Measurements from ENCODE around the gene RDH13. TPM values are rescaled to one million over a fixed set of nuclear protein-coding genes. Genes with fewer than 3 reads are reported as not detected.

Gene RDH13
- total RNA-seq, 4 donors from 2014 or later = 10.0 to 15.6 (median 13.9) TPM

GRCh38 chr19:55083004-55083850 is 20.3 kb upstream of the RDH13 start:
- H3K4me3 ChIP-seq = no peak overlapping the region
- H3K36me3 ChIP-seq = no peaks in the 10 kb centered on the region
- peaks cover 0 to 57% (median 30%) of the 10 kb centered on the region in 3 donors for H3K4me1 ChIP-seq
- ATAC-seq = no peak
- WGBS, 2 donors (ENCODE audit: low coverage in 1 of 2) = 53 to 67% methylated on average over 5 to 11 of the region's 42 CpGs
- TF ChIP-seq EP300 (IDR thresholded peaks at IDR 0.05) (no peak), CTCF (IDR thresholded peaks at IDR 0.05) (no peak), POLR2AphosphoS5 (IDR thresholded peaks at IDR 0.05) (no peak), POLR2A (IDR thresholded peaks at IDR 0.05) (no peak)
- H3K27me3 ChIP-seq = peaks cover 83% of the 10 kb centered on the region
- no peak overlapping the region for H3K27ac ChIP-seq
- no peaks in the 10 kb centered on the region for H3K9me3 ChIP-seq

- TF ChIP-seq CTCF (IDR thresholded peaks at IDR 0.05) (no peak), POLR2A (IDR thresholded peaks at IDR 0.05) (no peak), EP300 (IDR thresholded peaks at IDR 0.05) (no peak), POLR2AphosphoS5 (IDR thresholded peaks at IDR 0.05) (no peak)
- no peaks in the 10 kb centered on the region for H3K36me3 ChIP-seq
- H3K9me3 ChIP-seq = no peaks in the 10 kb centered on the region
- peak overlapping the region in 1 of 2 donors; percentile 51 for H3K4me3 ChIP-seq
- WGBS, 2 donors (ENCODE audit: low coverage in 1 of 2) = 2 to 8% methylated on average over 10 to 14 of the region's 64 CpGs
- ATAC-seq = no peak
- peaks cover 0 to 47% (median 20%) of the 10 kb centered on the region in 3 donors for H3K4me1 ChIP-seq
- peaks cover 91% of the 10 kb centered on the region for H3K27me3 ChIP-seq
- H3K27ac ChIP-seq = no peak overlapping the region
These were observed 19.3 kb upstream of the RDH13 start for GRCh38 chr19:55082020-55082851.

GRCh38 chr19:55081770-55082019 is 18.7 kb upstream of the RDH13 start:
- Histone ChIP-seq H3K4me3 (peak overlapping the region in 1 of 2 donors; percentile 51), H3K27ac (no peak overlapping the region), H3K36me3 (no peaks in the 10 kb centered on the region), H3K27me3 (peaks cover 95% of the 10 kb centered on the region), H3K4me1 (peaks cover 0 to 42% (median 19%) of the 10 kb centered on the region in 3 donors), H3K9me3 (no peaks in the 10 kb centered on the region)
- WGBS, 2 donors (ENCODE audit: low coverage in 1 of 2) = 10% methylated on average over 2 of the region's 22 CpGs; no CpG with 5 or more reads in 1 of the 2 donors
- TF ChIP-seq POLR2A (IDR thresholded peaks at IDR 0.05) = no peak
- TF ChIP-seq EP300 (IDR thresholded peaks at IDR 0.05) = no peak
- no peak for TF ChIP-seq CTCF (IDR thresholded peaks at IDR 0.05)
- TF ChIP-seq POLR2AphosphoS5 (IDR thresholded peaks at IDR 0.05) = no peak
- ATAC-seq = no peak

- TF ChIP-seq CTCF (IDR thresholded peaks at IDR 0.05) = no peak
- TF ChIP-seq POLR2AphosphoS5 (IDR thresholded peaks at IDR 0.05) = no peak
- TF ChIP-seq EP300 (IDR thresholded peaks at IDR 0.05) = no peak
- TF ChIP-seq POLR2A (IDR thresholded peaks at IDR 0.05) = no peak
- H3K4me1 ChIP-seq = peaks cover 0 to 37% (median 14%) of the 10 kb centered on the region in 3 donors
- H3K27me3 ChIP-seq = peaks cover 95% of the 10 kb centered on the region
- peak; percentile 55 for ATAC-seq
- no peaks in the 10 kb centered on the region for H3K9me3 ChIP-seq
- peak overlapping the region in 1 of 2 donors; percentile 51 for H3K4me3 ChIP-seq
- WGBS, 2 donors (ENCODE audit: low coverage in 1 of 2) = 0% methylated on average over 4 to 14 of the region's 60 CpGs
- no peaks in the 10 kb centered on the region for H3K36me3 ChIP-seq
- no peak overlapping the region for H3K27ac ChIP-seq
These were observed 18.2 kb upstream of the RDH13 start for GRCh38 chr19:55080968-55081769.
